Measurements from ENCODE around the gene SS18L1. TPM values are rescaled to one million over a fixed set of nuclear protein-coding genes. Genes with fewer than 3 reads are reported as not detected.

SS18L1 gene
- total and polyA plus RNA-seq, 2 donors = 8.8 to 18.0 TPM

DNA sequence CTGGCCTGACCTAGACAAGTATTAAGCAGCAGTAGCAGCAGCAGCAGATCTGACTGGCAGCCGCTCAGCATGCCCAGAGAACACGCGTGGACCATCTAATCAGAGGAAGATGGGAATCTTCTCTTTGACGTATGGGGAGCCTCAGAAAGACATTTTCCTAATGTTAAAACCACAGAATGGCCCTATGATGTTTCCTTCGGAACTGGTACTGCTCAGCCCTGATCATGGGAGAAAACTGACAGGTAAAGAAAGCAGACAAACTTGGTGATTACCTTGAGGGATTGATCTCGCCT, 6.5 kb upstream of the SS18L1 start:
- H3K27ac ChIP-seq (ENCODE audit: low read depth) = no peak overlapping the region
- H3K4me3 ChIP-seq (ENCODE audit: low read depth, low read length) = no peak overlapping the region
- WGBS = 70% methylated on average over 6 of the region's 6 CpGs
- DNase-seq (ENCODE audit: extremely low spot score) = no peak
- H3K36me3 ChIP-seq (ENCODE audit: insufficient read depth) = peaks cover 9% of the 10 kb centered on the region
- H3K4me1 ChIP-seq (ENCODE audit: insufficient read depth) = no peaks in the 10 kb centered on the region

DNA sequence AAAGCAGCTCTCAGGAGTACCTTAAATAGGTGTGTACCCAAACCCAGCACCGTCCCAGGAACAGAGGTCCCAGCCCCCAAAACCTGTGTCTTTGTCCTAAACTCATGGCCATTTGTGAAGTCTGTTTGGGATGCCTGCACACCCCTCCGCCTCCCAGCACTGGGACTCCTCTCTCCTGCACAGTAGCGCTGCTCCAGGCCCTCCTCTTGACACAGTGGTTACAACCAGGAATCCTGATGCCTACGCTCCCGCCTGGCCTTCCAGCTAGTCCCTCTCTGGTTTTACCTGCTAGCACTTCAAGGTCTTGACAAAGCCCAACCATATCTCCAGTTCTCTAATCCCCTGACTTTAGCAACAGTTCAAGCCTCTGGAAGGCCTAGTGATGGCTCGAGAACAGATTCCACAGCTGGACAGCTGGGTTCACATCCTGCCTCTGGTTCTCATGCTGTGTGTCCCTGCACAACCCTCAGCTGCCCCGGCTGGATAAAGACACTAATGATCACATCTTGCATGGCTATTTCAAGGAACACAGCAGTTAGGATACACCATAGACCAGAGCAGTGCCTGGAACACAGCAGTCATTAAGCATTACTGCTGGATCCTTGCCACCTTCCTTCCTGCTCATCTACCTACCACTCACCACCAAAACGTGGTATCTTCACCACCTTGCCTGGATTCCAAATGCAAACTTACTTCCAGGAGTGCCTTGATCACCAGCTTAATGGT, 5.9 kb upstream of the SS18L1 start:
- 78% methylated on average over 8 of the region's 8 CpGs for WGBS
- Histone ChIP-seq H3K36me3 (ENCODE audit: insufficient read depth) (peaks cover 9% of the 10 kb centered on the region), H3K4me1 (ENCODE audit: insufficient read depth) (no peaks in the 10 kb centered on the region), H3K4me3 (ENCODE audit: low read depth, low read length) (no peak overlapping the region), H3K27ac (ENCODE audit: low read depth) (no peak overlapping the region)
- DNase-seq (ENCODE audit: extremely low spot score) = no peak

- DNase-seq (ENCODE audit: extremely low spot score) = no peak
- no peaks in the 10 kb centered on the region for H3K4me1 ChIP-seq (ENCODE audit: insufficient read depth)
- peaks cover 9% of the 10 kb centered on the region for H3K36me3 ChIP-seq (ENCODE audit: insufficient read depth)
- no peak overlapping the region for H3K27ac ChIP-seq (ENCODE audit: low read depth)
- H3K4me3 ChIP-seq (ENCODE audit: low read depth, low read length) = no peak overlapping the region
- WGBS = 88% methylated on average over 11 of the region's 11 CpGs
Measured at GRCh38 chr20:62138204-62138543, 5.4 kb upstream of the SS18L1 start.

GRCh38 chr20:62138912-62139311, 4.7 kb upstream of the SS18L1 start:
- Histone ChIP-seq H3K4me3 (ENCODE audit: low read depth, low read length) (no peak overlapping the region), H3K4me1 (ENCODE audit: insufficient read depth) (no peaks in the 10 kb centered on the region), H3K27ac (ENCODE audit: low read depth) (no peak overlapping the region), H3K36me3 (ENCODE audit: insufficient read depth) (peaks cover 9% of the 10 kb centered on the region)
- DNase-seq (ENCODE audit: extremely low spot score) = no peak
- 90% methylated on average over 10 of the region's 10 CpGs for WGBS

DNA sequence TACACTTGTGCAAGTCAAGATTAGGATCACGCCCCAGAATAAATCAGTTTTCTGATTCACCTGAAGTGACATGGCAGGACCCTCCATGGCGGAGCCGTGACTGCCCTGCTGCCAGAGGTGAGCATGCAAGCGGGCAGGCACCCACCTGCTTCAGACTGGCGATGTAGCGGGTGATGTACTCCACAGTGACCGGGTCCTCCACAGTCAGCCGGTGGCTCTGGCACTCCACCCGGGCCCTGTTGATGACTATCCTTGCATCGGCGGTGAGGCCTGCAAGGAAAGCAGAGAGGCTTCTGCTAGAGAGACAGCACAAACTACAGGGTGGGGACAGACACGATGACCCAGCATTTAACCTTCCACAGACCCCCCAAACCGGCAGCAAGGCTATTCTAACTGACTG, 3.9 kb upstream of the SS18L1 start:
- no peak overlapping the region for H3K4me3 ChIP-seq (ENCODE audit: low read depth, low read length)
- H3K4me1 ChIP-seq (ENCODE audit: insufficient read depth) = no peaks in the 10 kb centered on the region
- no peak for DNase-seq (ENCODE audit: extremely low spot score)
- peaks cover 9% of the 10 kb centered on the region for H3K36me3 ChIP-seq (ENCODE audit: insufficient read depth)
- no peak overlapping the region for H3K27ac ChIP-seq (ENCODE audit: low read depth)
- whole genome bisulfite sequencing = 89% methylated on average over 13 of the region's 13 CpGs

DNA sequence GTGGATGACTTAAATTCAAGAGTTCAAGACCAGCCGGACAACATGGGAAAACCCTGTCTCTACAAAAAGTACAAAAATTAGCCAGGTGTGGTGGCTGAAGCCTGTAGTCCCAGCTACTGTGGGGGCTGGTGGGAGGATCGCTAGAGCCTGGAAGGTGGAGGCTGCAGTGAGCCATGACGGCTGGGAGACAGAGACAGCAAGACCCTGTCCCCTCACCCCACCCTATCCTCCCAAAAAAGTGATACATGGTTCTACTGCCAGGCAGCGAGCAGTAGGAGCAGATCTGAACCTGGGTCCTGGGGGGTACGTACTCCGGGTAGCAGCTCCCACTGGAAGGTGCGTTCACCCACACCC, 2.5 kb upstream of the SS18L1 start:
- Histone ChIP-seq H3K27ac (ENCODE audit: low read depth) (no peak overlapping the region), H3K4me3 (ENCODE audit: low read depth, low read length) (no peak overlapping the region), H3K4me1 (ENCODE audit: insufficient read depth) (no peaks in the 10 kb centered on the region), H3K36me3 (ENCODE audit: insufficient read depth) (peaks cover 9% of the 10 kb centered on the region)
- no peak for DNase-seq (ENCODE audit: extremely low spot score)
- 81% methylated on average over 7 of the region's 7 CpGs for WGBS

DNA sequence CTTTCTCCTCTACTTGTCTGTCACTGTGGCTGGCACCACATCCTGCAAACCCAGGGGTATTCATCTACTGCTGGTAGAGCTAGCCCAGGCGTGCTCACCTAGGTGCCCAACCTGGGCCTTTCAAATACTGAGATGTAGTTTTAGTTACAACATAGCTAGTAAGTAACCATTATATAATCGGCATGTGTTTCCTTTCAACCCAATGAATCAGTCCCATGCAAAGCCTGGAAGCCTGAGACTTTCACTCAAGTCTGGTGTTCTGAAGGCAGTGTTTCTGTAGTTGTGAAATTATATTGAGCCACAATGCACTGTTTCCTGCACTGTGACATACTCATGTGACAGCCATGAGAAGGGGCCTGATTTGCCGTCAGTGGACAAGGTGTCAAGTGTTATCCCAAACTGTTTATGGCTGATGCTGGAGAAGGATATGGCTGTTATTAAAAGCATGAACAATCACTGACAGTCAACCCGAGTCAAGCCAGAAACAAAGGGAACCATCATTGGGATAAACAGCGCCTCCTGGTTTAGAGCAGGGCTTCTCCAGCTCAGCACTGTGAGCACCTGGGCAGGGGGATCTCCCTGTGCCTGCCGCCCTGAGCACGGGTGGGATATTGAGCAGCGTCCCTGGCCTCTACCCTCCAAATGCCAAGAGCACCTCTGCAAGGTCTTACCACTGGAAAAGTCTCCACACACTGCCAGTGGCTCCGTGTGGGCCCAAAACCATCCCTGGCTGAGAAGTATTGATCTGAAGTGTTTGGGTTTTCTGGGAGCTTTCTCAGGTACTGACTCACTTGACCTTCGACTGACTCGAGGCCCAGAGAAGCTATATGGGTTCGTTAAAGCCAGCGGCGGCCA, 1.9 kb upstream of the SS18L1 start:
- Histone ChIP-seq H3K27ac (ENCODE audit: low read depth) (peak overlapping the region; percentile 52), H3K36me3 (ENCODE audit: insufficient read depth) (peaks cover 9% of the 10 kb centered on the region), H3K4me1 (ENCODE audit: insufficient read depth) (no peaks in the 10 kb centered on the region), H3K4me3 (ENCODE audit: low read depth, low read length) (peak overlapping the region; percentile 98)
- no peak for DNase-seq (ENCODE audit: extremely low spot score)
- 24% methylated on average over 14 of the region's 14 CpGs for WGBS

GRCh38 chr20:62142252-62143080, 1.1 kb upstream of the SS18L1 start:
- Histone ChIP-seq H3K4me1 (ENCODE audit: insufficient read depth) (no peaks in the 10 kb centered on the region), H3K4me3 (ENCODE audit: low read depth, low read length) (peak overlapping the region; percentile 98), H3K27ac (ENCODE audit: low read depth) (peak overlapping the region; percentile 99), H3K36me3 (ENCODE audit: insufficient read depth) (peaks cover 4% of the 10 kb centered on the region)
- WGBS = under 1% methylated on average over 71 of the region's 71 CpGs
- no peak for DNase-seq (ENCODE audit: extremely low spot score)

DNA sequence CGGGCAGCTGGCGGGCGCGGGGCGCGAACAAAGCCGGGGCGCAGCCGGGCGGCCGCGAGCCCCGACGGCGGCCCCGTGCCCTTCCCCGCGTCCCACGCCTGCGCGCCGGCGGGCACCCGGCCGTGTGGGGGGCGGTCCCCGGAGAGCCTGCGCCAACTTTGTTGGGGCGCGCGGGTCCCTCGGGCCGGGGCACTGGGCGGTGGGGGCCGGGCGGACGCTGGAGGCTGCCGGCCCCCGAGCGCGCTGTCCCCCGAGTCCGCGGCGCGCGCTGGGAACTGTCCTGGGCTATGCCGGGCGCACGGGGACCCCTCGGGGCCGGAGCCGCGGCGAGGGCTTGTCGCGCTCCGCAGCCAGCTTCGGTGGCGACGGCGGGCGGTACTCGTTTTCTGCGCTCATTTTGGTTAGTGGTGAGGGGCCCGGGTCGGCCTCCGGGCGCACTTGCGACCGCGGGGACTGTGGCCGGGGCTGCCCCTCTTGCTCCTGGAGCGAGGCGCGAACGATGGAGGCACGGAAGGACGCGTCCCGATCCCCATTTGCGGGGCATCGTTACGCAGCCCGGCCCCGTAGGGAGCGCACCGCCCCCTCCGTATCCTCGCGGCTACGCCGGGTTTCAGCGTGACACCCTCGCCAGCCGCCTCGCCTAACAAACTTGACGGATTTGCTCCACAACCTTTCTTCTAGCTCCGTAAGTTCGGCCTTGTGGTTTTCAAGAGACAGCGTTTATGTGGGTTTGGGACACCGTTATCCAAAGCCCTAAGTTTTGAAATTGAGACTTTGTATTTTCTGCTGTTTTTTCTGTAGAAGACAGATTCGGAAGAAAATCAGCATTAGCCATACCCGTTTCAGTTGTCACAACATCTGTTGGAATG, 622 bp downstream of the SS18L1 start:
- Histone ChIP-seq H3K36me3 (ENCODE audit: insufficient read depth) (no peaks in the 10 kb centered on the region), H3K27ac (ENCODE audit: low read depth) (peak overlapping the region; percentile 99), H3K4me1 (ENCODE audit: insufficient read depth) (no peaks in the 10 kb centered on the region), H3K4me3 (ENCODE audit: low read depth, low read length) (peak overlapping the region; percentile 98)
- WGBS = under 1% methylated on average over 103 of the region's 104 CpGs
- DNase-seq (ENCODE audit: extremely low spot score) = no peak

GRCh38 chr20:62145688-62146018, 2.1 kb downstream of the SS18L1 start:
- H3K4me1 ChIP-seq (ENCODE audit: insufficient read depth) = no peaks in the 10 kb centered on the region
- no peak for DNase-seq (ENCODE audit: extremely low spot score)
- H3K27ac ChIP-seq (ENCODE audit: low read depth) = no peak overlapping the region
- no peaks in the 10 kb centered on the region for H3K36me3 ChIP-seq (ENCODE audit: insufficient read depth)
- H3K4me3 ChIP-seq (ENCODE audit: low read depth, low read length) = no peak overlapping the region
- 94% methylated on average over 7 of the region's 7 CpGs for WGBS

GRCh38 chr20:62146019-62146755, 2.6 kb downstream of the SS18L1 start:
- WGBS = 93% methylated on average over 22 of the region's 22 CpGs
- DNase-seq (ENCODE audit: extremely low spot score) = no peak
- Histone ChIP-seq H3K27ac (ENCODE audit: low read depth) (no peak overlapping the region), H3K36me3 (ENCODE audit: insufficient read depth) (no peaks in the 10 kb centered on the region), H3K4me3 (ENCODE audit: low read depth, low read length) (no peak overlapping the region), H3K4me1 (ENCODE audit: insufficient read depth) (no peaks in the 10 kb centered on the region)

DNA sequence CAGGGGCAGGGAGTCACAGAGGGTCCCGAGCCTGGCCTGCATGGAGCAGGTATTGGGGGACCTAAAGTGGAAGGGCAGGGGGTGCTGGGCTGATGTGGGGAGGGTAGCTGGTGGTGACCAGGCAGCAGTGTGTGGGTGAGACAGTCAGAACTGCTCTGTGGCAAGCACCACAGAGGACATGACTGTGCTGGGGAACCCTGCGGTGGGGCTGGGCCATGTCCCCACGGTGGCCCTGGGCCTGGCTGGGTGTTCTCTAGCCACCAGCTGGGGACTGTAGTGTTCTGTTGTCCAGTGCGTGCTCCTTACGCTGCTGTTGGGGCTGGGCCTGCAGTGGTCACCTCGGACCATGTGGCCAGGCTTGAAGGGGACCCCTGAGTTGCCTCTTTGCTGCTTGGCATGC, 3.6 kb downstream of the SS18L1 start:
- Histone ChIP-seq H3K4me3 (ENCODE audit: low read depth, low read length) (no peak overlapping the region), H3K4me1 (ENCODE audit: insufficient read depth) (no peaks in the 10 kb centered on the region), H3K27ac (ENCODE audit: low read depth) (no peak overlapping the region), H3K36me3 (ENCODE audit: insufficient read depth) (no peaks in the 10 kb centered on the region)
- 94% methylated on average over 6 of the region's 6 CpGs for WGBS
- DNase-seq (ENCODE audit: extremely low spot score) = no peak

DNA sequence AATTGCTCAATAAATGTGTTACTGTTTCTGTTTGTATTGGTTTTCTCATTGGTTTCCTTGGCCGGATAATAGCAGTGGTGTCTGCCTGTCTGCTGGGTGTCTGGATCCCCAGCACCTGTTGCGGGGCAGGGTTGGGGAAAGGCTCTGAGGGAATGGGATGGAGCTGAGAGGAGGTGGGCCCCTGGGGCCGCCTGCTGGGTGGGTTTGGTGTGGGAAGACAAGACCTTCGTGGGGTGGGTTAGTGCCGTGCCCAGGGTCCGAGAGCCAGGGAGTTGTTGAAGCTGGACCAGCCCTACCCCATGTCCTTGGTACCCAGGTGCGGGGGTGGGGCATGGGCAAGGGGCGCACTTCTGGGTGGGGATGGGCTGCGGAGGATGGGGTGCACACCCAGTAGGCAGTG, 4.0 kb downstream of the SS18L1 start:
- Histone ChIP-seq H3K4me3 (ENCODE audit: low read depth, low read length) (no peak overlapping the region), H3K27ac (ENCODE audit: low read depth) (no peak overlapping the region), H3K4me1 (ENCODE audit: insufficient read depth) (no peaks in the 10 kb centered on the region), H3K36me3 (ENCODE audit: insufficient read depth) (no peaks in the 10 kb centered on the region)
- DNase-seq (ENCODE audit: extremely low spot score) = no peak
- 97% methylated on average over 9 of the region's 9 CpGs for WGBS
